Skeletal muscle tissue (tissue), 4 donors: ENCODE measurements around the gene DENND5A. TPM values are rescaled to one million over a fixed set of nuclear protein-coding genes. Genes with fewer than 3 reads are reported as not detected.

Source experiments
- H3K27ac ChIP-seq: one replicate; pipeline ENCODE4 v1.7.0; 2013; ENCODE audit warnings: mild to moderate bottlenecking, low read depth, low read length, inconsistent platforms
- H3K27me3 ChIP-seq, 3 donors: one replicate each; pipeline ENCODE4 v1.7.0; 2013; ENCODE audit warnings: low read length in 3 of 3; ENCODE audit not compliant: control insufficient read depth in 3 of 3, insufficient read depth in 3 of 3
- H3K36me3 ChIP-seq, 3 donors: one replicate each; pipeline ENCODE4 v1.7.0; 2013; ENCODE audit warnings: low read length in 3 of 3; ENCODE audit not compliant: control insufficient read depth in 3 of 3, insufficient read depth in 3 of 3
- H3K4me1 ChIP-seq, 3 donors: one replicate each; pipeline ENCODE4 v1.7.0; 2013; ENCODE audit warnings: low read length in 3 of 3, mild to moderate bottlenecking in 3 of 3; ENCODE audit not compliant: control insufficient read depth in 3 of 3, insufficient read depth in 3 of 3
- H3K4me3 ChIP-seq, 3 donors: one replicate each; pipeline ENCODE4 v1.7.0; 2013; ENCODE audit warnings: low read length in 3 of 3
- H3K9ac ChIP-seq, 3 donors: one replicate each; pipeline ENCODE4 v1.7.0; 2013; ENCODE audit warnings: low read length in 3 of 3, mild to moderate bottlenecking in 3 of 3, moderate library complexity in 2 of 3, low read depth in 1 of 3
- H3K9me3 ChIP-seq, 3 donors: one replicate each; pipeline ENCODE4 v1.7.0; 2013; ENCODE audit warnings: low read length in 3 of 3; ENCODE audit not compliant: control insufficient read depth in 3 of 3
- total RNA-seq: library from RNA; depleted of rRNA; stranded (reverse); fragments of >200 nt; gene quantifications from one replicate; pipeline ENCODE4 v1.2.3, GENCODE V29; 2014
- donor health status: Osteomylitis.

Gene DENND5A
- total RNA-seq, 1 donor from 2014 or later, result 118 TPM

DNA sequence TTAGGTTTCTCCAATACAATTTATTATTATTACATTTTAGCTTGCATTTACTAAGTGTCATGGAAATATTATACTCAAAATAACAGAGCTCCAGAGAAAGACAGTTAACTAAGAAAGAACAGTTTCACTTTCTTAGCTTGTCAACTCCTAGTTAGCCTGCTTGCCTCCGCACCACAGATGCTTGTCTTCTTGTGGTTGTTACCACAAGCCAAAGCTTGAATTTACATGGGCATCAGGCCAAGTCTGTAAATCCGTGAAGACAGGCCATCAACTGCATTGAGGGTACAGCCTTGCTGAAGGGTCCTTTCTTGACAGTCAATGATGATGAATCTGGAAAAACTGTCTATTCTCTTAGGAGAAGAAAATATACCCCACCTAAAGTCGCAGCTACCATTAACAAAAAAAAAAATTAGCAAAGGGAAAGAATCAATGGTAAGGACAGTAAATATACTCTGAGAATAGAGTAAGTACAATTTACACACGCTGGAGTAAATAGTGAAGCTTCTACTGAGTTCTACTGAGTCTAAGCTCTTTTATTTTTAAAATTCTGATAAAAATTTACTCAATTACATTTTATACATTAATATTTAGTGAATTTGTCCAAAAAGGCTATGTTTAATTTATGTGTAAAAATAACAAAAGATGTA lies 15.6 kb upstream of the DENND5A start:
- no peaks in the 10 kb centered on the region for H3K9me3 ChIP-seq
- no peak overlapping the region for H3K4me3 ChIP-seq
- no peak overlapping the region for H3K27ac ChIP-seq
- no peak overlapping the region for H3K9ac ChIP-seq
- H3K27me3 ChIP-seq, result no peaks in the 10 kb centered on the region
- peaks cover 0 to 8% (median 7%) of the 10 kb centered on the region in 3 donors for H3K36me3 ChIP-seq
- no peaks in the 10 kb centered on the region for H3K4me1 ChIP-seq

GRCh38 chr11:9277176-9277575 lies 12.0 kb upstream of the DENND5A start:
- Histone ChIP-seq H3K27me3 (no peaks in the 10 kb centered on the region), H3K4me1 (peaks cover 3 to 7% (median 6%) of the 10 kb centered on the region in 3 donors), H3K27ac (no peak overlapping the region), H3K4me3 (no peak overlapping the region), H3K9me3 (no peaks in the 10 kb centered on the region), H3K9ac (no peak overlapping the region), H3K36me3 (peaks cover 0 to 8% (median 5%) of the 10 kb centered on the region in 3 donors)

- Histone ChIP-seq H3K36me3 (peaks cover 0 to 8% (median 5%) of the 10 kb centered on the region in 3 donors), H3K4me3 (no peak overlapping the region), H3K4me1 (peaks cover 3 to 7% (median 6%) of the 10 kb centered on the region in 3 donors)
These were observed 11.4 kb upstream of the DENND5A start for GRCh38 chr11:9276571-9276970.

GRCh38 chr11:9274499-9275258 lies 9.5 kb upstream of the DENND5A start:
- Histone ChIP-seq H3K27ac (no peak overlapping the region), H3K9ac (no peak overlapping the region), H3K4me1 (peaks cover 3 to 7% (median 6%) of the 10 kb centered on the region in 3 donors), H3K4me3 (peak overlapping the region in 1 of 3 donors; percentile 29), H3K9me3 (no peaks in the 10 kb centered on the region), H3K27me3 (no peaks in the 10 kb centered on the region), H3K36me3 (no peaks in the 10 kb centered on the region)

More at GRCh38 chr11:9276571-9276970, 11.4 kb upstream of the DENND5A start:
- Histone ChIP-seq H3K27ac (no peak overlapping the region), H3K27me3 (no peaks in the 10 kb centered on the region), H3K9ac (no peak overlapping the region), H3K9me3 (no peaks in the 10 kb centered on the region)

DNA sequence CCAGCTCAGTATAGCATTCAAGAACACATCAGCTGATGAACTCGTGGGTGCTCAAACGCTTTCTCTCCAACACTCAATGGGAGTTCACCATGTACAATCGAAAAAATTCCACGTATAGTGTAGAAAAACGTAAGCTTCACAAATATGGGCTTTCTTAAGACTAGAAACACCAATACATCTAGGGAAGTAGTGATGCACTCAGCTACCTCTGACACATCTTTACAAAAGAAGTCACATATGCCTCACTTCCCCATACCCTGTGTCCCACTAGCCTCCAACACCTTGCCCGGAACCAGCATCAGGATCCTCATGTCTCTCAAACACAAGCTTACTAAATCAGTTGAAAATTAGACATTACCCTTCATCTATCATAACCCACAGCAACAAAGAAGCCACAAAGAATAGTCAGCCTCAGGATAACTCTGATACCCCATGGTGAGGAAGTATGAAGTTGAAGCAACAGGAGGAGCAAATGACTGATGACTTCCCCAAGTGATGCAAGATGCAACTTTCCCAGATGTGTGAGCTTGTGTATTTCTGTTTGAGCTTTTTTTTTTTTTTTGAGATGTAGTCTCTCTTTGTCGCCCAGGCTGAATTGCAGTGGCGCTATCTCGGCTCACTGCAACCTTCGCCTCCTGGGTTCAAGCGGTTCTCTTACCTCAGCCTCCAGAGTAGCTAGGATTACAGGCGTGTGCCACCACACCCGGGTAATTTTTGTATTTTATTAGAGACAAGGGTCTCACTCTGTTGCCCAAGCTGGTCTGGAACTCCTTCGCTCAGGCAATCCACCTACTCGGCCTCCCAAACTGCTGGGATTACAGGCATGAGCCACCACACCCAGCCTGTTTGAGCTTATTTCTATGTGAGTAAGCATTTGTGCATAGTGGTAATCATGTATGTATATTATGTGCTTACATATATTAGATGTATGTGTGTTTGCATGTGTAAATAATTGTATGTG lies 8.5 kb upstream of the DENND5A start:
- H3K4me1 ChIP-seq, result peaks cover 3 to 7% (median 6%) of the 10 kb centered on the region in 3 donors
- H3K27ac ChIP-seq, result no peak overlapping the region
- no peak overlapping the region for H3K9ac ChIP-seq
- no peaks in the 10 kb centered on the region for H3K9me3 ChIP-seq
- H3K27me3 ChIP-seq, result no peaks in the 10 kb centered on the region
- no peaks in the 10 kb centered on the region for H3K36me3 ChIP-seq
- no peak overlapping the region for H3K4me3 ChIP-seq

DNA sequence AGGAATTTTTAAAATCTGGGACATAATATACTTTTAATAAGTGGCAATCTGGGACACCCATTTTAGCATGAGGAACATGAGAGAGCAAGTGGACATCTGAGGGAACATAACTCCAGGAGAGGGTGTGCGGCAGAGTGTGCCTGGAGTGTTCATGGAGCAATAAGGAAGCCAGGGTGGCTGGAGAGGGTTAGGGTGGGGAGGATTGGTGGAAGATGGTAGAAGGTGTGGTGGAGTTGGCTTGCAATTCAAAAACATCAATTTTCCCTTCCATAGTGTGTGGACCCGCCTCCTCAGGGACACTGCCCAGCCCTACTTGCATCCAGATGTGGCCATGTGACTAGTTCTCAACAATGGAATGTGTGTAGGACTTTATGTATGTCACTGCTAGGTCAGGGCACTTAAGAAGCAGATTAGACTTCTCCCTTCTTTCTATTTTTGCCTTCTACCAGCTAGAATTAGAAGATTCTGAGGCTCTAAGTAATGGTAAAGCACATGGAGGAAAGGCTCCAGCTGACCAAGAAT lies 4.4 kb upstream of the DENND5A start:
- no peak overlapping the region for H3K27ac ChIP-seq
- H3K4me3 ChIP-seq, result no peak overlapping the region
- H3K9me3 ChIP-seq, result no peaks in the 10 kb centered on the region
- H3K27me3 ChIP-seq, result no peaks in the 10 kb centered on the region
- no peaks in the 10 kb centered on the region for H3K36me3 ChIP-seq
- H3K9ac ChIP-seq, result no peak overlapping the region
- H3K4me1 ChIP-seq, result peaks cover 3 to 6% (median 4%) of the 10 kb centered on the region in 3 donors

DNA sequence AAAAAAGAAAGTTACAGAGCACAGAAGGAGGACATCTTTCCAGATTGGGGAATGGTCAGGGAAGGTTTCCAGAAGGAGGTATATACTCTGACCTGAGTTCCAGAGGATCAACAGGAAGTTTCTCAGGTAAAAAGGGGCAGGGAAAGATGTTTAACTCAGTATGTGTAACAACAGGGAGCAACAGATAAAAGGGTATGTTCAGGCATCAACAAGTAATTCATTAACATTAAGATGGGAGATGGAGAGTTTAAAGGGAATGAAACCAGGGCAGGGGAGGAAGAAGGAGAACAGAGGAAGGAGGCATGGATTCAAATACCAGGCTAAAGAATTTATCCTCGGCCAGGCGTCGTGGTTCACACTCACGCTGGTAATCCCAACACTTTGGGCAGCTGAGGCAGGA lies 2.5 kb upstream of the DENND5A start:
- no peak overlapping the region for H3K4me3 ChIP-seq
- no peaks in the 10 kb centered on the region for H3K36me3 ChIP-seq
- no peaks in the 10 kb centered on the region for H3K27me3 ChIP-seq
- no peak overlapping the region for H3K27ac ChIP-seq
- H3K4me1 ChIP-seq, result peaks cover 3 to 11% (median 5%) of the 10 kb centered on the region in 3 donors
- H3K9ac ChIP-seq, result no peak overlapping the region
- H3K9me3 ChIP-seq, result no peaks in the 10 kb centered on the region

DNA sequence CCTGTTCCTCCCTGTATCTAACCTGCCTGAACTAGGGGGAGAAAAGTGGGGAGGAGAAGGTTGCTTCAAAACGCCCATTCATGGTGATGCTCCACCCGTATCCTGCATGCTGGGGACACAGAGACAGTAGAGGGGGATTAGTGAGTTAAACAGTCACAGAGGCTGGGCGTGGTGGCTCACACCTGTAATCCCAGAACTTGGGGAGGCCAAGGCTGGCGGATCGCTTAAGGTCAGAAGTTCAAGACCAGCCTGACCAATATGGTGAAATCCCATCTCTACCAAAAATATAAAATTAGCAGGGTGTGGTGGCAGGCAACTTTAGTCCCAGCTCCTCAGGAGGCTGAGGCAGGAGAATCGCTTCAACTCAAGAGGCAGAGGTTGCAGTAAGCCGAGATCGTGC lies 1.8 kb upstream of the DENND5A start:
- no peaks in the 10 kb centered on the region for H3K9me3 ChIP-seq
- no peak overlapping the region for H3K4me3 ChIP-seq
- no peaks in the 10 kb centered on the region for H3K36me3 ChIP-seq
- no peak overlapping the region for H3K27ac ChIP-seq
- H3K9ac ChIP-seq, result no peak overlapping the region
- no peaks in the 10 kb centered on the region for H3K27me3 ChIP-seq
- H3K4me1 ChIP-seq, result peaks cover 3 to 11% (median 5%) of the 10 kb centered on the region in 3 donors

DNA sequence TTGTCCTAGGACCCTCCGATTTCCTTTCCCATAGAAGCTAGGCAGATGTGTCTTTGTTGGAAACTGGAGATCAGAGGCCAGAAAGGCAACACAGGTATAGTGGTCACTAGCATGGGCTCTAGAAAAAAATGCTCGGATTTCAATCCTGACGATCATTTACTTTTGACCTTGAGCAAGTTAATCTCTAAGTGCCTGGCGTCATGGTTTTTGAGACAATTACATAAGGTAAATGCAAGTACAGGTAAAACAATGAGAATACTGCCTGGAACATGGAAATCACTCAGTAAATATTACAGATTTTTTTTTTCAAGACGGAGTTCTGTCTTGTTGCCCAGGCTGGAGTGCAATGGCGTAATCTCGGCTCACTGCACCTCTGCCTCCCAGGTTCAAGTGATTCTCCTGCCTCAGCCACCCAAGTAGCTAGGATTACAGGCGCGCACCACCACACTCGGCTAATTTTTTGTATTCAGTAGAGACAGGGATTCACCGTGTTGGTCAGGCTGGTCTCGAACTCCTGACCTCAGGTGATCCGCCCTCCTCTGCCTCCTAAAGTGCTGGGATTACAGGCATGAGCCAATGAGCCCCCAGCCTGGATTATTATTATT lies 1.1 kb upstream of the DENND5A start:
- H3K9ac ChIP-seq, result peak overlapping the region in 1 of 3 donors; percentile 86
- no peak overlapping the region for H3K4me3 ChIP-seq
- H3K9me3 ChIP-seq, result no peaks in the 10 kb centered on the region

More for the DNA sequence above, 1.1 kb upstream of the DENND5A start:
- Histone ChIP-seq H3K27ac (peak overlapping the region; percentile 59), H3K4me1 (peaks cover 3 to 11% (median 5%) of the 10 kb centered on the region in 3 donors), H3K27me3 (no peaks in the 10 kb centered on the region), H3K36me3 (no peaks in the 10 kb centered on the region)
